ENCODE data around the gene USH2A. TPM values are rescaled to one million over a fixed set of nuclear protein-coding genes. Genes with fewer than 3 reads are reported as not detected.

USH2A gene
- total RNA-seq, 1 donor from 2014 or later = not detected

DNA sequence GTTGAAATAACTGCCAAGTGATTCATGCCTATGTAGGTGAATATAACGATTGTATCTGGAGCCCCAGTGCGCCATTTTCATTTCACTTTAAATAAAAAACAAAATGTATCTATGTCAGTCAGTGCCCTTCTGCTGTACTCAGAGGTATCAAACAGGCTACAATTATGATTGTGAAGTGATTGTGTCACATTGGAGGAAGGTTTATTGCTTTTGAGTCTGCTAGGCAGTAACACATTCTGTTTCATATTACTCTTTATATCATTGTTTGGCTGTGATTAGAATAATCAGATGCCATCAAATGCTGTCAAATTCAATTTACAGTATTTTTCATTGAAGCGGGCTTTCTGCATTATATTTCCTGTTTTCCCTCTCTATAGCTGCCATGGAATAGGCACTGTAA, 684.2 kb downstream of the USH2A start:
- no peak for DNase-seq (ENCODE audit: low read depth)
- Histone ChIP-seq H3K4me3 (ENCODE audit: low read depth, low read length) (no peak overlapping the region), H3K36me3 (ENCODE audit: control insufficient read depth, insufficient read depth, low read length) (no peaks in the 10 kb centered on the region), H3K27me3 (ENCODE audit: control insufficient read depth, insufficient read depth, low read length) (no peaks in the 10 kb centered on the region)
- TF ChIP-seq, protein P1, sequence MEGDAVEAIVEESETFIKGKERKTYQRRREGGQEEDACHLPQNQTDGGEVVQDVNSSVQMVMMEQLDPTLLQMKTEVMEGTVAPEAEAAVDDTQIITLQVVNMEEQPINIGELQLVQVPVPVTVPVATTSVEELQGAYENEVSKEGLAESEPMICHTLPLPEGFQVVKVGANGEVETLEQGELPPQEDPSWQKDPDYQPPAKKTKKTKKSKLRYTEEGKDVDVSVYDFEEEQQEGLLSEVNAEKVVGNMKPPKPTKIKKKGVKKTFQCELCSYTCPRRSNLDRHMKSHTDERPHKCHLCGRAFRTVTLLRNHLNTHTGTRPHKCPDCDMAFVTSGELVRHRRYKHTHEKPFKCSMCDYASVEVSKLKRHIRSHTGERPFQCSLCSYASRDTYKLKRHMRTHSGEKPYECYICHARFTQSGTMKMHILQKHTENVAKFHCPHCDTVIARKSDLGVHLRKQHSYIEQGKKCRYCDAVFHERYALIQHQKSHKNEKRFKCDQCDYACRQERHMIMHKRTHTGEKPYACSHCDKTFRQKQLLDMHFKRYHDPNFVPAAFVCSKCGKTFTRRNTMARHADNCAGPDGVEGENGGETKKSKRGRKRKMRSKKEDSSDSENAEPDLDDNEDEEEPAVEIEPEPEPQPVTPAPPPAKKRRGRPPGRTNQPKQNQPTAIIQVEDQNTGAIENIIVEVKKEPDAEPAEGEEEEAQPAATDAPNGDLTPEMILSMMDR (IDR thresholded peaks at IDR 0.05; ENCODE audit: insufficient read depth, low read length, poor library complexity, severe bottlenecking) = no peak

DNA sequence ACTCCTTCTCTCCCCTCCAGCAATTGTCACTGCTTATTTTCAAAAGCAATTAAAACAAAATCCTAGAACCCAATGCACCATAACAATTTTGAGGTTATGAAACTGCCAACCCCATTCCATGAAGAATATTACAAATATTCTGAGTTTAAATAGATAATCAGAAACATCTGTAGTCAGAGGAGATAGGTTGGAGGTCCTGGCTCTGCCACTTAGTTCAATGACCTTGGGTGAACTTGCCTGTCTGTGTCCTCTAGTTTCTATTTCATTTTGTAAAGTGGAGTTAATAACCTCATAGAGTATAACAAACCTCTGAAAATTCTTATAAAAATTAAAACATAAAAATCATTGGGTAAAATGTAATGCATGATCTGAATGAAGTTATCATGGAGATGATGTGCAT, 691.5 kb downstream of the USH2A start:
- no peaks in the 10 kb centered on the region for H3K27me3 ChIP-seq (ENCODE audit: control insufficient read depth, insufficient read depth, low read length)
- TF ChIP-seq, protein P1 (IDR thresholded peaks at IDR 0.05; ENCODE audit: insufficient read depth, low read length, poor library complexity, severe bottlenecking) = no peak
- H3K36me3 ChIP-seq (ENCODE audit: control insufficient read depth, insufficient read depth, low read length) = no peaks in the 10 kb centered on the region
- H3K4me3 ChIP-seq (ENCODE audit: low read depth, low read length) = no peak overlapping the region
- no peak for DNase-seq (ENCODE audit: low read depth)

DNA sequence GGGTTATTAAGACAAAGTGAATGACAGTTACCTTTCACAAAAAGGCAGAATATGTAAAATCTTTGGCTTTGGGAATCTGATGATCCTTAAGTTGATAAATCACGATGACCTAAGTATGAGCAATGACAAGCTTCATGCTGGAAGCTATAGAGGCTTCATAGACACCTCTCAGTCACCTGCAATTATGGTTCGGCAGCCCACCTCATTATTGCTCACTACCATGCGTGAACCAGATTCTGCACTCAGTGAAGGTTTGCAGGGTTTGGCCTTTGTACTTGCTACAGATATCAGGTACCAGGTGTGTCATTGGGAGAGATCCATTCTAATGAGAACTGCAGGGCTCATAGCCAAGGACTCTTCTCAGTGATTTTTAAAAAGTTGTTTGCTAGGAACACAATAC, 692.6 kb downstream of the USH2A start:
- TF ChIP-seq, protein P1 (IDR thresholded peaks at IDR 0.05; ENCODE audit: insufficient read depth, low read length, poor library complexity, severe bottlenecking) = no peak
- no peak for DNase-seq (ENCODE audit: low read depth)

DNA sequence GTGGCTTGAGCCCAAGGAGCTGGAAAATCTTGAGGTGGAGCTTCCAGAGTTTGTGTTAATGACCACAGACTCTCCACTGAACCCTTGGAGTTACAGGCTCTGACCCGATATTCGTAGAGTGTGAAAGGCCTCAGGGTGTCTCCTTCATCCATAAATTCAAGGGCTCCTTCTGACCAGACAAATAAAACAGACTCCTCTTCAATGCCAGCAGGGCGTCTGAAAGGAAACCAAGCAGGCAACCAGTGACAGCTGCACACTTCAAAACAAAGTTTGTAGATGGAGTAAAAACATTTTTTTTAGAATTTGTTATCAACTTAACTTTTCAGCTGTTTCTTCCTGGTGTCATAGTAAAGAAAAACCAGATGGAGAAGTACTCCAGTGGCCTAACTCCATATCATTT, 695.1 kb downstream of the USH2A start:
- H3K4me3 ChIP-seq (ENCODE audit: low read depth, low read length) = no peak overlapping the region
- TF ChIP-seq, protein P1 (IDR thresholded peaks at IDR 0.05; ENCODE audit: insufficient read depth, low read length, poor library complexity, severe bottlenecking) = no peak
- no peaks in the 10 kb centered on the region for H3K27me3 ChIP-seq (ENCODE audit: control insufficient read depth, insufficient read depth, low read length)
- no peak for DNase-seq (ENCODE audit: low read depth)
- H3K36me3 ChIP-seq (ENCODE audit: control insufficient read depth, insufficient read depth, low read length) = no peaks in the 10 kb centered on the region

More for the DNA sequence above, 692.6 kb downstream of the USH2A start:
- Histone ChIP-seq H3K4me3 (ENCODE audit: low read depth, low read length) (no peak overlapping the region), H3K36me3 (ENCODE audit: control insufficient read depth, insufficient read depth, low read length) (no peaks in the 10 kb centered on the region), H3K27me3 (ENCODE audit: control insufficient read depth, insufficient read depth, low read length) (no peaks in the 10 kb centered on the region)

DNA sequence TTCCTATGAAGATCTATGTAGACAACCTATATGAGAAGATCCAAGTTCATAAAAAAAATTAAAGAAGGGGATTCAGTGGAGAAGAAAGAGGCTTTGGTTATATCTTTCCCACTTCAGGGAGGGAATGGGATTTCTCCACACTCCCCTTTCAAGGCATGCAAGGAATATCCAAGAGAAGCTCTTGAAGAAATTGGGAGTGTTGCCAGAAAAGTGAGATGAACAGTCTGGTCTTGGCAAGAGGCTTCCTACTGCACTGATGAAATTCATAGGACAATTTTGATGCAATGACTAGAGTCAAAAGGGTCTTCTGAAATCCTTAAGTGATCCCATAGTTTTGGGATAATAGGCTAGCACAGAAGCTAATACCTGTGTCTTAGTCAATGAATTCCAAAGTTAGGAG, 703.1 kb downstream of the USH2A start:
- Histone ChIP-seq H3K4me3 (ENCODE audit: low read depth, low read length) (no peak overlapping the region), H3K27me3 (ENCODE audit: control insufficient read depth, insufficient read depth, low read length) (no peaks in the 10 kb centered on the region), H3K36me3 (ENCODE audit: control insufficient read depth, insufficient read depth, low read length) (no peaks in the 10 kb centered on the region)
- no peak for DNase-seq (ENCODE audit: low read depth)
- TF ChIP-seq, protein P1 (IDR thresholded peaks at IDR 0.05; ENCODE audit: insufficient read depth, low read length, poor library complexity, severe bottlenecking) = no peak

DNA sequence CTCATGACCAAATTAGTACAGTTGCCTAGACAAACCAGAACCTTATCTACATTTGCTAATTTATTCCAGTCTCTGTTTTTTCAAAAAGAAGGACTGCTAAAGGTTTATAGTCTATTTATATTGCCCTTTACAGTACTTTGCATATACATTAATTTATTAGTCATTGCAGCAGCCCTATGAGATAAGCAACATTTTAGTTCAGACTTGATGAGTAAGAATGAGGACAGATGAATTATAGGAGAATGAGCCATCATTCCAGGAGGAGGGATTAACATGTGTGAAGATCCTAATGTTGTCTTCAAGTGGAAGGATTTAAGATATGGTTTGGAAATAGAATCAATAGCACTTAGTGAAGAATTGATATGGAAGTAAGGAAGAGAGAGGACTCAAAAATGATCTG, 703.7 kb downstream of the USH2A start:
- DNase-seq (ENCODE audit: low read depth) = no peak
- Histone ChIP-seq H3K36me3 (ENCODE audit: control insufficient read depth, insufficient read depth, low read length) (no peaks in the 10 kb centered on the region), H3K4me3 (ENCODE audit: low read depth, low read length) (no peak overlapping the region), H3K27me3 (ENCODE audit: control insufficient read depth, insufficient read depth, low read length) (no peaks in the 10 kb centered on the region)
- TF ChIP-seq, protein P1 (IDR thresholded peaks at IDR 0.05; ENCODE audit: insufficient read depth, low read length, poor library complexity, severe bottlenecking) = no peak
